ENCODE measurements around the gene ZSCAN5B. TPM values are rescaled to one million over a fixed set of nuclear protein-coding genes. Genes with fewer than 3 reads are reported as not detected.

The ZSCAN5B gene
- total and polyA plus RNA-seq, 2 of the 13 experiments (the other 11 are each of a cell fraction or from before 2014, with no cell fraction given) = not detected

GRCh38 chr19:56174086-56174485 is 23.5 kb downstream of the ZSCAN5B start:
- FAIRE-seq = no peak
- Histone ChIP-seq H3K4me1 (ENCODE audit: insufficient read depth, low read length) (peaks cover 47% of the 10 kb centered on the region), H3K9me3 (ENCODE audit: low read length) (no peaks in the 10 kb centered on the region), H3K4me3 (replicated peaks in 1 of 3; ENCODE audit: insufficient read depth in 1 of 3, low read depth in 2 of 3, low read length in 3 of 3) (no peak overlapping the region), H2AFZ (ENCODE audit: low read length) (no peak overlapping the region), H3K27me3 (ENCODE audit: control insufficient read depth in 1 of 2, insufficient read depth in 2 of 2, low read length in 2 of 2) (peaks cover 0 to 16% of the 10 kb centered on the region in 2 experiments; a peak in 3 of 5 replicates), H3K79me2 (ENCODE audit: insufficient read depth, low read length) (no peaks in the 10 kb centered on the region), H4K20me1 (ENCODE audit: insufficient read depth, low read length) (no peaks in the 10 kb centered on the region), H3K36me3 (replicated peaks in 1 of 2; ENCODE audit: control insufficient read depth in 1 of 2, insufficient read depth in 2 of 2, low read length in 2 of 2) (no peaks in the 10 kb centered on the region), H3K4me2 (ENCODE audit: low read depth, low read length) (peak overlapping the region; percentile 60; the same call in 1 of the 2 replicates), H3K27ac (ENCODE audit: extremely low read length, insufficient read depth, low read length) (no peak overlapping the region), H3K9ac (ENCODE audit: insufficient read depth, low read depth, low read length) (no peak overlapping the region)
- BruUV-seq (replicated peaks) = no TSS peak
- in situ Hi-C loops (cut with HindIII; ENCODE audit: extremely low pct_ligation_motif_present, low pct_unique_long_range_greater_than_20kb) (no loop called here), intact Hi-C loops (cut with micrococcal nuclease; ENCODE audit: unreplicated experiment) (no loop called here)
- CTCF ChIA-PET (ENCODE audit: low intra/inter-chr PET ratio, low total read pairs) = no interaction called here
- POLR2A ChIA-PET = interaction anchor here (1.2 to 5.0 kb wide), 2 partner anchors 31 to 63 kb away, joined by 5 to 26 read pairs; no protein-coding TSS in a partner anchor
- TF ChIP-seq KLF9 (CRISPR knock-in tag; IDR thresholded peaks at IDR 0.05; ENCODE audit: low read depth) (no peak), ZNF768 (CRISPR knock-in tag; IDR thresholded peaks at IDR 0.05) (no peak), ZNF263 (CRISPR knock-in tag; IDR thresholded peaks at IDR 0.05) (0 out of 2 replicates have a peak, but pooled peaks have one; percentile 34)
- DNase-seq (ENCODE audit: low spot score) = no peak
- no peak for ATAC-seq
- whole genome bisulfite sequencing (ENCODE audit: low lambda C conversion rate) = 13% methylated on average over 9 of the region's 9 CpGs

DNA sequence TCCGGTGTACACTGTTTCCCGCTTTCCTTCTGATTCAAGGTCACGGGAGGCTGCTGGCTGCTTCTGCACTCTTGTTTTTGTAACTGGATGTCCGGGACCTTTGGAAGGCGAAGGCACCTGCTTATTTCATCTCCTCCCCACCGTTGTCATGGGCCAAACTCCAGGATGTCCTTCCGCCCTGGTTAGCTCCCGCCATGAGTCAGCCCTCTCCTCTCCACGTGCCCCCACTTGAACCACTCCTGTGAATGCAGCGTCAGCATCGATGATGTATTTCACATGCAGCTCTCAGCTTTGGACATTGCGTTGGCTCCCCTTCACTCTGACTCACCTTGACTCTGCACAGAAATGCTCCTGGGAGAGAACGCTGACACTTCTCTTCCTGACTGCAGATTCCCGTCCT is 27.3 kb downstream of the ZSCAN5B start:
- POLR2A ChIA-PET = interaction anchor here (1.0 to 1.7 kb wide), 5 partner anchors 28 to 144 kb away, joined by 3 to 19 read pairs (median 5); partner anchors contain the start of genes ZNF444 and ZSCAN5A
- 0 out of 2 replicates have a peak, but pooled peaks have one; percentile 32 for TF ChIP-seq ZNF329 (CRISPR knock-in tag; IDR thresholded peaks at IDR 0.05; ENCODE audit: low read depth)
- no peak for TF ChIP-seq ZNF709 (CRISPR knock-in tag; IDR thresholded peaks at IDR 0.05)
- 0 out of 2 replicates have a peak, but pooled peaks have one; percentile 46 for TF ChIP-seq BORCS8-MEF2B (CRISPR knock-in tag; IDR thresholded peaks at IDR 0.05)
- no peak for TF ChIP-seq KDM1A (CRISPR knock-in tag; IDR thresholded peaks at IDR 0.05)
- TF ChIP-seq ARNT2 (CRISPR knock-in tag; IDR thresholded peaks at IDR 0.05; ENCODE audit: low read depth) = no peak; the same call in 1 of the 2 replicates
- no peak for TF ChIP-seq MLXIP (CRISPR knock-in tag; IDR thresholded peaks at IDR 0.05; ENCODE audit: borderline replicate concordance)
- TF ChIP-seq, protein P1, sequence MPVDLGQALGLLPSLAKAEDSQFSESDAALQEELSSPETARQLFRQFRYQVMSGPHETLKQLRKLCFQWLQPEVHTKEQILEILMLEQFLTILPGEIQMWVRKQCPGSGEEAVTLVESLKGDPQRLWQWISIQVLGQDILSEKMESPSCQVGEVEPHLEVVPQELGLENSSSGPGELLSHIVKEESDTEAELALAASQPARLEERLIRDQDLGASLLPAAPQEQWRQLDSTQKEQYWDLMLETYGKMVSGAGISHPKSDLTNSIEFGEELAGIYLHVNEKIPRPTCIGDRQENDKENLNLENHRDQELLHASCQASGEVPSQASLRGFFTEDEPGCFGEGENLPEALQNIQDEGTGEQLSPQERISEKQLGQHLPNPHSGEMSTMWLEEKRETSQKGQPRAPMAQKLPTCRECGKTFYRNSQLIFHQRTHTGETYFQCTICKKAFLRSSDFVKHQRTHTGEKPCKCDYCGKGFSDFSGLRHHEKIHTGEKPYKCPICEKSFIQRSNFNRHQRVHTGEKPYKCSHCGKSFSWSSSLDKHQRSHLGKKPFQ (CRISPR knock-in tag; IDR thresholded peaks at IDR 0.05; ENCODE audit: insufficient replicate concordance) = peak; percentile 73
- TF ChIP-seq SNAPC5 (CRISPR knock-in tag; IDR thresholded peaks at IDR 0.05; ENCODE audit: borderline replicate concordance) = no peak
- TF ChIP-seq ZBTB7B (CRISPR knock-in tag; IDR thresholded peaks at IDR 0.05) = peak; percentile 50; the same call in 1 of the 2 replicates

More for the DNA sequence above, 27.3 kb downstream of the ZSCAN5B start:
- no peak overlapping the region for H2AFZ ChIP-seq (ENCODE audit: low read length)
- no peaks in the 10 kb centered on the region for H3K36me3 ChIP-seq (replicated peaks in 1 of 2; ENCODE audit: control insufficient read depth in 1 of 2, insufficient read depth in 2 of 2, low read length in 2 of 2)
- peaks cover 50% of the 10 kb centered on the region for H3K4me1 ChIP-seq (ENCODE audit: insufficient read depth, low read length)
- DNase-seq (ENCODE audit: low spot score) (peak; percentile 86), ATAC-seq (peak; percentile 87), FAIRE-seq (peak; percentile 55)
- no TSS peak for BruUV-seq (replicated peaks)
- H4K20me1 ChIP-seq (ENCODE audit: insufficient read depth, low read length) = no peaks in the 10 kb centered on the region
- H3K27ac ChIP-seq (ENCODE audit: extremely low read length, insufficient read depth, low read length) = peak overlapping the region; percentile 33
- CTCF ChIA-PET (ENCODE audit: low intra/inter-chr PET ratio, low total read pairs) = no interaction called here
- intact Hi-C loops (cut with micrococcal nuclease; ENCODE audit: unreplicated experiment) = loop anchor here (2.0 kb wide), 2 partner anchors 29 to 59 kb away; partner anchors contain the start of gene ZNF444
- in situ Hi-C loops (cut with HindIII; ENCODE audit: extremely low pct_ligation_motif_present, low pct_unique_long_range_greater_than_20kb) = no loop called here
- H3K27me3 ChIP-seq (ENCODE audit: control insufficient read depth in 1 of 2, insufficient read depth in 2 of 2, low read length in 2 of 2) = peaks cover 0 to 6% of the 10 kb centered on the region in 2 experiments; a peak in 2 of 5 replicates
- H3K4me2 ChIP-seq (ENCODE audit: low read depth, low read length) = peak overlapping the region; percentile 72
- no peak overlapping the region; the same call in 1 of the 2 replicates for H3K9ac ChIP-seq (ENCODE audit: insufficient read depth, low read depth, low read length)
- peak overlapping the region in 2 of 3 experiments; percentile 8 to 35; a peak in 4 of 6 replicates for H3K4me3 ChIP-seq (replicated peaks in 1 of 3; ENCODE audit: insufficient read depth in 1 of 3, low read depth in 2 of 3, low read length in 3 of 3)
- 3% methylated on average over 14 of the region's 14 CpGs for WGBS (ENCODE audit: low lambda C conversion rate)
- H3K79me2 ChIP-seq (ENCODE audit: insufficient read depth, low read length) = no peaks in the 10 kb centered on the region
- no peaks in the 10 kb centered on the region for H3K9me3 ChIP-seq (ENCODE audit: low read length)
